CD4-positive, alpha-beta T cell treated with Interferon alpha-2 for 1 hour (primary cell): ENCODE results near the gene TMEM74B.

Experiments
- DNase-seq, 2 donors: peaks; one replicate each; pipeline ENCODE4 v3.0.0-alpha.2; 2020 to 2022

TMEM74B gene

DNA sequence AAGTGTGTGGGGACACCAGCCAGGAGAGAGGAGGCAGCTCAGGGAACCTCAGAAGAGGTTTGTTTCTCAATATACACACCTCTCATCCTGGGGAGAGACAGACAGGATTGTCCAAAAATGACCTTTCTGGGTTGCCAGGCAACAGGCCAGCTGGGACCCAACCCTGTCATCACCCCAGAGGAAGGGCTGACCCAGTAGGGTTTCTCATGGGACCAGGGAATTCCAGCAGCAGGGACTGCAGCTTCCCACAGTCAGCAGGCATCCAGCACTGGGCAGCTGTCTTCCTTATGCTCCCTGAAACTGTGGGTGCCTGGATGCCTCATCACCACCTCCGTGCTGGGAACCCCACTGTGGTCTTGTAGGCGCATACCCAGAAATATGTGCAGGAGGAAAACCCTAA, 19.8 kb upstream of the TMEM74B start:
- DNase-seq, result no peak

DNA sequence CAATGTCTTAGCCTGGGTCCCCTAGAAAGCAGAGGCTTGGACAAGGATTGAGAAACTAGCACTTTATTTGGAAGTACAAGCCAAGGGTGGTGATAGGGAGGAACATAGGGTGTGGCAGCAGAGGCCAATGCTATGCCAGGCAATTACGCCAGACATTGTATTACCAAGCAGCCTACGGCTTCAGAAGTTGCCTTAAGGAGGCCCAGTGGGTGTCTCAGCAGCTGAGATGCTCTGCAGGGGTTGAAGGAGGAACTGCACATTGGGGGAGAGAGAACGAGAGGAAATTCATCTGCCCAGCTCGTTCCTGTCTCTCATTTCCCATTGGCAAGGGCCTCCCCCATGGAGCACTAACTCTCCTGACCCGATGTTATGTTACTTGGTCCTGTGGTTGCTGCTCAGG, 19.3 kb upstream of the TMEM74B start:
- no peak for DNase-seq

DNA sequence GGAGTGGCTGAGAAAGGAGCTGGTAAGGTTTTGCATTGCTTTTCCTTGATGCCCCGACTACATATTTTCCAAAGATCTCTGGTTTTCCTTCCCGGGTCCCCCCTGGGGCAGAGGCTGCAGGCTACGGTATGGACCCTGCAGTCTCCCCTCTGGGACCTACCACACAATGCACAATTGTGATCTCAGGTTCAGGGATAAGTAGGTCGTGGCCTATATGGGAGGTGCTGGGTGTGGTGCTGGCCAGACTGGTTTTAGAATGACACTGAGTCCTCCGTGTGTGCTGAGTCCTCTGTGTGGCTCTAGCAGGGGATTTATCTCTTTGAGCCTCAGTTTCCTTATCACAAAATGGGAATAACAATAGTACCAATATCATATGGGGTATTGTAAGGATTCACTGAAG, 18.8 kb upstream of the TMEM74B start:
- no peak for DNase-seq

DNA sequence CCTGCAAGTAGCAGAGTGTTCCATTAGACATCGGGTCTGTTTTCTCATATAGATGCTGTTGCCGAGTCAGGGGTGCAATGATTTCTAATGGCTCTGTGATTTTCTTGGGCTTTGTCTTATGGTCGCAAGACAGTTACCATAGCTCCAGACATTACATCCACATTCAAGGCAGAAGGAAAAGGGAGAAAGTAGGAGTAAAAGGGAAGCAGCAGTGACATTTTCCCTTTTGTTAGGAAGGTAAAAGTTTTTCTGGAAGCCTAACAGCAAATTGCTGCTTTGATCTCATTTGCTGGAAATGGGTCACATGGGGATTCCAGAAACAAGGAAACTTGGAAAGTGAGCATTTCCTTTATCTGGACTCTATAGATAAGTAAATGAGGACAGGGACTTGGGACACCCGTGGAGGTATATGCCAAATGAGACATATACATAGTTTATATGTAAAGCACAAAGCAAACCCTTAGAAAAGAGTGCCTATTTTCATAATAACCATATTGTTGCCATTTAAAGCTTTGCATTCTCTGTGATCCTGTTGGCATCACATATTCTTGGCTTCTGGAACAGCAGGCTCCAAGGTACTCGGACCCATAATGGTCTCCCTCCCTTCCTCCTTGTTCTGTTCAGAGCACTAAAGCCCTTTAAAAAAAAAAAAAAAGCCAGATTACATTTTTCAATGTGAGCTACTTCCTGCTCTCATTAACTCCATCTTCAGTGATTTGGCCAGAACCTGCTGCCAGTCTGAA, 18.2 kb upstream of the TMEM74B start, which contains the start of gene C20orf202:
Gene C20orf202 (plus strand): TSS at position 693 of the 743 bp plus-strand sequence. CDS start 132 bp downstream, outside the sequence.
- no peak for DNase-seq

DNA sequence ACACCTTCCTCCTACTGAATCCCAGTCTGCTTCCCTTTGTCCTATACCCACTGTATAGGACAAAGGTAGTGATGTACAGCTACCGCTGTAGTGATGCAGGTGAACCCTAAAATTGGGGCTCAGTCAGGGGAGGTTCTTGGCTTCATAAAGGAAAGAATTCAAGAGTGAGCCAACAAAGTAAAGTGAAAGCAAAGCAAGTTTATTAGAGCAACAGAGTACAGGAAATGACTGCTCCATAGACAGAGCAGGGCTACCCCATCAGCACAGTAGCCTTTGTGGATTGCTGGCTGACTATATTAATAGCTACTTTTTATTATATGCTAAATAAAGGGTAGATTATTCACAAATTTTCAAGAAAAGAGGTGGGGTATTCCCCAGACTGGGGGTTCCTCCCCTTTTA, 15.2 kb upstream of the TMEM74B start:
- no peak for DNase-seq

DNA sequence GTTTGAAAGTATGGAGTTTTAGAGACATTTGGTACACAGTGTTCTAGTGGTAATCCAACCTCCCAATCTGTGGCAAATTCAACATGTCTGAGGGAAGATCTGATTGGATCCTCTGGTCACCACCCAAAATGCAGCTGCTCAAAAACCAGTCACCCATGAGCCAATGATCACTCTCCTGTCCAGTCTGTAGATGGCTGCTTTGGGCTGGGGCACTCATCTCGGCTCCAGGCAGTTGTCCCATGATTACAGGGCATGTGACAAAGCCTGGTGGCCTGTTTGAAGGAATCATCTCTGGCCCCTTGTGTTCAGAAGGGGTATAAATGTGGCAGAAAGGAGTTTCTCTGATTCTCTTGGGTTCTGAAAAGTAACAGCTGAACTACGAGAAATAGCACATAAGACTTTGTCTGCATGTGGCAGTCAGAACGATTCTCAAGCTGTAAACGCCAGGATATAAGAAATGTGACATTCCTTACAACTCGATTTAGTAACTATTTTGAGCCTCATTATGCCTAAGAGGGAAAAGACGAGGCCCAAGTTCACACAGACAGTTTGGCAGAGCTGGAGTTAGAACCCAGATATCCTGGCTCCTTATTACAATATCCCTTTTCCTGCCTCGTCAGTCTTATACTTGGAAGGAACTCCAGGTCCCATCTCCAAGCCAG, 14.6 kb upstream of the TMEM74B start:
- DNase-seq, result no peak

DNA sequence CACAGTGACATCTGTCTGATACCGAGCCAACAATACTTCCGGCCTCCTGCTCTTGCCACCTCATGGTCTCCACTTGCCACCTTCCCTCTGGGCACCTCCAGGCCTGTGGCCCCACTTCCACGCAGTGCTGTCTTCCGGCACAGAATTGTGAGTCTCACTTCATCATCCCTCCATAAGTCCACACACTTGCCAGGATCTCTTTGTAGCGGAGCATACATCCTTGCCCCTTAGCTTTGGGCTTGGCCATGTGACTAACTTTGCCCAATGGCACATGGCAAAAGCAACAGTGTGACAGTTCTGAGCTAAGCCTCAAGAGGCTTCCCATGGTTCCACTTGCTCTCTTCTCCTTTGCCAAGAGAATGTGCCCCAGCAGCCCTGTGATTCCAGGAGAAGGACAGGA, 14.0 kb upstream of the TMEM74B start:
- no peak for DNase-seq

DNA sequence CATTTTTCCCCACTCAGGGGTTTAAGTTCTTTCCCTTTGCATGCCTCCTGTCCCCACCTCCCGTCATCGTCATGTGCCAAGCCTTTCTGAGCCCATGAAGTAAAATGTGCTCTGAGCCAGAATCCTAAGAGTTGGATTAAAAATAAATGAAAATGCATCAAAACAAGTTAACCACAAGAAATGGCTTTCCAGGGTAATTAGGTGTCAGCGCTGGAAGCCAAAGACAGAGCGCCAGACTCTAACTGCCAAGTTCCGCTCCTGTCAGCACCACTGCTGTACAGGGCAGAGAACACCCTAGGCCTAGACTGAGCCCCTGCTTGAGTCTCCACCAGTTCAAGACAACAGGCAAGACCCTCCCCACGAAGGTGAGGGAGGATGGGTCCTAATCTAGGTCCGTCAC, 13.0 kb upstream of the TMEM74B start:
- no peak for DNase-seq

DNA sequence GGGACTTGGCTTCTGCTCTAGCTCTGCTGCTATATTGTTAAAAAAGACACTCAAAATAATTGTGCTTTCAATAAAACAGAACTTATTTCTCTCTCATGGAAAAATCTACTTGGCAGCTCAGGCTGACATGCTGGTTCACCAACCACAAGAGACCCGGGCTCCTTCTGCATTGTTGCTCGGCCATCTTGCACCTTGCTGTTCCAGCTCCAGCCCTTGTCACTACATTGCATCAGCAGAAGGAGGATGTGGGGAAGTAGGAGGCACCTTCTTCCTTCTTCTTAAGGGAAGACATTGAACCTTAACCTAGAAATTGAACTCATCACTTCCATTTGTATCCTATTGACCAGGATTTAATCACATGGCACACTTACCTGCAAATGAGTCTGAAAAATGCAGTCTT, 11.9 kb upstream of the TMEM74B start:
- no peak for DNase-seq

DNA sequence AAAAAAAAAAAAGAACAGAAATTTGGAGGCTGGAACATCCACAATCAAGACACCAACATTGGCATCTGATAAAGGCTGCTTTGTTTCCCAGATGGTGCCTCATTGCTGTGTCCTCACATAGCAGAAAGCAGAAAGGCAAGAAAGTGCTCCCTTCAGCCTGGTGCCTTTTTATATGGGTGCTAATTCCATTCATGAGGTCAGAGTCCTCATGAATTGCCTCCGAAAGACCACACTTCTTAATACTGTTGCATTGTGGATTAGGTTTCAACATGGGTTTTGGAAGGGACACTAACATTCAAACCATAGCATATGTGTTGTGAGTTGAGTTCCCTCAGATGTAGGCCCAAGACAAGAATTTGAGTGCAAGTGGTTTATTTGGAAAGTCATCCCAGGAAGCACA, 10.4 kb upstream of the TMEM74B start:
- no peak for DNase-seq

DNA sequence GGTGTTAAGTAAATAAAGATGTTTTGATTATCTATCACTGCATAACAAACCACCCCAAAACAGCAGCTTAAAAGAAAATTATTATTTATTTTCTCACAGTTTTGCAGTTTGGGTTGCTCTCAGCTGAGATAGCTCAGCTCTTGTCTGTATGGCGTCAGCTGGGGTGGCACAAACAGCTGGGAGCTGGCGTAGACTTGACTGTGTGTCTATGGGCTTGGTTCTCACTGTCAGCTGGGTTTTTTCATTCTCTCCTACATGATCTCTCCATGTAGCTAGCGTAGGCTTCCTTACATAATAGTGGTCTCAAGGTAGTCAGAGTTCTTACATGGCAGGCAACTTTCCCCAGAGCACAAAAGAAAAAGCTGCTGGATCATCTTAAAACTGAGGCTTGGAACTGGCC, 6.5 kb upstream of the TMEM74B start:
- no peak for DNase-seq

DNA sequence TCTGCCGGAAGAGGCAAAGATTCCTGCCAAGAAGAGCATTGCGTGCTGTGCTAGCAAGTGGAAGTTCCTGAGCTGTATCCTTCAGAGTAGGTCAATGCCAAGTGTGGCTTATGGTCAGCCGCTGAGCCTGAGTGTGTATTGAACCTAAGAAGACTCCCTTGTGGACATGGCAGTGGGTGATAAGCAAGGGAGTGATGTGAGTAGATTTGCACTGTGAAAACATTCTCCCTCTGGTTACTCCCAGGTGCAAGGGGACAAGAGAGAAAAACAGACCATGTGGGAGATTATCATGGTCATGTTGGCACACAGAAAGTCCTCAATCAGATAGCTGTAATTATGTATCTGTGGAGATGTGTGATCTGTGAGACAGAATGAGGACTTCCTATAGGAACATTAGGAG, 6.1 kb upstream of the TMEM74B start:
- DNase-seq, result no peak

DNA sequence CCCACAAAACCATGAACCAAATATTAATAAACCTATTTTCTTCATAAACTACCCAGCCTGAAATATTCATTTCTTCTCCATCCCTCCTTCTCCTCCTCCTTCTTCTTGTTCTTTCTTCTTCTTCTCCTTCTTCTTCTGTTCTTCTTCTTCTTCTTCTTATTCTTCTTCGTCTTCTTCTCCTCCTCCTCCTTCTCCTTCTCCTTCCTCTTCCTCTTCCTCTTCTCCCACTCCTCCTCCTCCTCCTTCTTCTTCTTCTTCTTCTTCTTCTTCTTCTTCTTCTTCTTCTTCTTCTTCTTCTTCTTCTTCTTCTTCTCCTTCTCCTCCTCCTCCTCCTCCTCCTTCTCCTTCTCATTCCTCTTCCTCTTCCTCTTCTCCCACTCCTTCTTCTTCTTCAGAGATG, 5.0 kb upstream of the TMEM74B start:
- DNase-seq, result no peak

DNA sequence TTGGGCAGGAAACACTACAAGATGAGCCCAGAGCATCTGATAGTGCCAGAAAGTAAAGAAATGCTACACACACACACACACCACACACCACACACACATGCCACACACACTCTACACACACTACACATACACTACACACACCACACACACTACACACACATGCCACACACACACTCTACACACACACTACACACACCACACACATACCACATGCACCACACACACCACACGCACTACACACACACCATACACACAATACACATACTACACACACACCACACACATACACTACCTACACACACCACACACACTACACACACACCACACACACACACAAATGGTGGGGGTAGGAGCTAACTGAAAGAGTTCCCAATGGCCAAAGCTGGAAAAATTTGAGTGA, 3.6 kb upstream of the TMEM74B start:
- DNase-seq, result no peak

DNA sequence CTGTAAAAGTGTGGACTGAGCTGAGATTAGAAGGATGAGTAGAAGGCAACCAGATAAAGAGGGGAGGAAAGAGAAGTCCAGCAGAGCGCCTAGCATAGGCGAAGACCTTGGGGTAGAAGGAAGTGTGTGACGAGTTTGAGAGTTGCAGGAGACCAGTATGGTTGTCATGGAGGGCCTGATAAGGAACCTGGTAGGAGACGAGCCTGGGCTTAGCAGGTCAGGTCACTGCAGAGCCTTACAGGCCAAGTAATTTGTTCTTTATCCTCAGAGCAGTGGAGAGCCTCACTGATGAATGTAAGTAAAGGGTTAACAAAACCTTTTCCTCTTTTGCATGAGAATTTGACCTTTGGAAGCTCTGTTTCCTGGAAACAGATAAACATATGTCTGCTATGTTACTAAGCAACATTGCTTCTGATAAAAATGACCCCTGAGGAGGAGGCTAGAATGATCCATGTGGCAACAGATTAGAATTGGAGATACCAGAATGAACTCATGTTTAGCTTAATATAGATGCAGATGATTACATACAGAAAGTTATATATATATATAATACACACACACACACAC, 2.9 kb upstream of the TMEM74B start:
- no peak for DNase-seq

DNA sequence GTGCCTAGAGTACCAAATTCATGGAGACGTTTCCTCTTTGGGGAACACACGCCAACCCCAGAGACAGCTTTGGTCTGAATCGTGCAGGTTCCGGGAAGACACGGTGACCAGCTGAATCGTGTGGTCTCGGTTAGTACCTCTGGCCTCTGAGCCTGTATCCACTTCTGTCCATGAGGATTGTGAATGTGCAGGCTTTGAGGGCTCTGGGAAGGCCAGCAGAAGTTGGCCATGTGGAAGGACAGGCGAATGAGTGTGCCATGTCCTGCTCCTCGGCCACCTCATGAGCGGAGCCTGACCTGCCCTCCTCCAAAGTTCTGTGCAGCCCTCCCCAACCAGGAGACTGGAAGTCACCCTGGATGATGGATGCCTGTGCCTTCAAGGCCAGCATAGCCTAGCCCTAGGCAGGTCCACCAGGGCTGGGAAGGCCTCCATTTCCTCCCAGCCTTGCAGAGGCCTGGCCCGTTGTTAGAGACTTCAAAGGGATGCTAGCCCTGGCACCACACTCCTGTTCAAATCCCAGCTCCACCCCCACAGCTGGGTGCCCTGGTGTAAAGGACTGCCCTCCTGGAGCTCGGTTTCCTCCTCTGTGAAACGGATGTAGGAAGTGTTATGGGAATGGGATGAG, 1.7 kb upstream of the TMEM74B start:
- no peak for DNase-seq

DNA sequence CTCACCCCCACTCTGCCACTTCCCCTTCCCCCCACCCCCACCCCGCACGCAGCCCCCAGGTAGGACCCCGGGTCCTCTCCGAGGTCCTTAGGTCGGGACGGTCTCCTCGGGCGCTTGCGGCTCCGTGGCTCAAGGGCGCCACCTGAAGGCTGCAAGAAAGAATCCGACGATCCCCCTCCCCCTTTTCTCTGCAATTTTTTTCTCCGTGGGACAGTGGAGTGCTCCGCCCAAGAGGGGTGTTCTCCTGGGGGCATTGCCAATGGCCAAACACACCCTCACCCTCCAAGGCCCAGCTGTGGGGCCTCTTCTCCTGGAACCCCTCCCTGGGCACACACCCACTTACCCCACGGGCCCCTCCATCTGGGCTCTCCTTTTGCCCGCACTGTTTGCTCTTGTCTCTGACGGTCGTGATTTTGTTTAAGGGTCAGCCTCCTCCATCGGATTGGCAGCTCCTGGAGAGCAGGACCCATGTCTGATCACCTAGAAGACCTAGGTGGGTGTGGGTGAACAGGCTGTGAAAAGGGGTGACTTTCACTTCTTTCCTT, 1.1 kb upstream of the TMEM74B start:
- peak; percentile 24 to 43 for DNase-seq

DNA sequence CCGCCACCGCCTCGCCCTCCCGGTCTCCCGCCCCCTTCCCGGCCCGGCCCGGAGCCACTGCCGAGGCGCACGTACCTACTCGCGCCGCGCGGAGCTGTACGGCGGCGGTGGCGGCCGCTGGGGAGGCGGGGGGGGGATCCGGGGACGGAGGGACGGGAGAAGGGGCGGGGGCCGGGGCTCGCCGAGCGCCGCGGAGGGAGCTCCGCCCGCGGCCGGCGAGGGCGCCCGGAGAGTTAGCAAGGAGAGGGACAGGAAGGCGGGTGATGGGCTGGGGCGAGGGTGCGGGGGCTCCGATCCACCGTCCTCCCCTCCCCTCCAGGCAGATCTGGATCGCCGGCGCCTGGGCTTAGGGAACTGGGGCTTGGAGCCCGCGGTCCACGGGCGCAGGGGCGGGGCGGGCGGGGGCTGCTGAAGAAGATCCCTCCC, 548 bp upstream of the TMEM74B start:
- no peak for DNase-seq

DNA sequence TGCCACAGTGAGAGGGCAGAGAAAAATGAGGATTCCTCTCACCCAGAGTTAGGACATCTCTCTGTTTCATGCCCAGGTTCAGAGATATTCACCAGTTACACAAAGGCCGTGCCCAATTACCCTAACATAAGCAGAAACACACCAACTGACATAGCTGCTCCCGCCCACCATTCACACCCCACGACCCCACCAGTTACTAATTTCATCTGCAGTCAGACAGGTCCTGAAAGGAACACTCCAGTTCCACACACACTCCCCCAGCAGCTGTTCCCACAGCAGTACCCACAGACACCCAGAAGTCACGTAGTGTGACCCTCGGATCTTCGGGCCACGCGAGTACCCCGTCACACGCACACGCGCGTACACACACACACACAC, 532 bp downstream of the TMEM74B start:
- no peak for DNase-seq

DNA sequence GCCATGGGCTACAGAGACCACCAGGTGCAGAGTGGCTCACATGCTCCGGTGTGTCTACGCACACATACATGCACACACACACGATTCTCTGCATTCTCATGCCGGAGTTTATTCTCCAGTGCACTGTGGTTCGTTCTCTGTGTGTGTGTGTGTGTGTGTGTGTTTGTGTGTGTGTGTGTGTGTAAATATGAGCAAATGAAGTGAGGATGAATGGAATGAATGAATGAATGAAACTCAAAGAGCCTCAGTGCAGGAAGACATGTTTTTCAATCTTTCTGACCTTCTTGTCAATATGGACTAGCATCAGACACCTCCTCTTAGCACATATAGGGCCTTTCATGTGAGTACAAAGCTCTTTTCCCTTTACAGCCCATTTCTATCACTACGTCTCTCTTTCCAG, 1.6 kb downstream of the TMEM74B start:
- DNase-seq, result no peak

DNA sequence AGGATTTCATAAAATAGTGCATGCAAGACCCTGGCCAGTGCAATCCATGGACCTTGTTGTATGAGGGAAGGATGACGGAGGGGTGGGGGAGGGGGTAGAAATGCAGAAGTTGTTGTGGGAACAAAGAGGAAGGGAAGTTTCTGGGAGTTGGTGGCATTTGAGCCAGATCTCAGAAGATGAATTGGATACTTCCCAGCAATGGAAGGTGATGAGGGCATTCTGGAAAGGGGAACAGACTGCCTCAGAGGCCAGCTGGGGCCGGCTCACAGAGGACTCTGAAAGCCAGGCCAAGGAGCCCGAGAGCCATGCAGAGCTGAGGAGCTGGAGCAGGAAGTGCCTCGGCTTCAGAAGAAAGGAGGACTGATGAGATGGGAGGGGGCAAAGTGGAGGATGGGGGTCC, 2.7 kb downstream of the TMEM74B start:
- no peak for DNase-seq

DNA sequence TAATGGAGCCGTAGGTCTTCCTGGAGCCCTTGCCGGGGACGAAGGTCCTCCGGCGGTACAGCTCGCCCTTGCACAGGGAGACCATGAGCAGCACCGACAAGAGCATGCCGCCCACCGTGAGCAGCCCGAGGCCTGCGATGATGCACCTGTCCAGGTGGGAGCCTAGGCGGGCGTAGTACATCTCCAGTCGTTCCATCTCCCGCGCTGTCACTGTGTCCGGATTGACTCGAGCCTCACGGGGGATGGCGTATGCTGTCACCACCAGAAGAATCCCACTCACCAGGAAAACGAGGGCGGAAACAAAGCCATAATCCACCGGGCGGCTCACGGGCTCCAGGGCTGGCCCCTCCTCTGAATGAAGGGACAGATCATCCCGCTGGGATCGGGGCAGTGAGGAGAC, 3.8 kb downstream of the TMEM74B start:
- DNase-seq, result no peak

DNA sequence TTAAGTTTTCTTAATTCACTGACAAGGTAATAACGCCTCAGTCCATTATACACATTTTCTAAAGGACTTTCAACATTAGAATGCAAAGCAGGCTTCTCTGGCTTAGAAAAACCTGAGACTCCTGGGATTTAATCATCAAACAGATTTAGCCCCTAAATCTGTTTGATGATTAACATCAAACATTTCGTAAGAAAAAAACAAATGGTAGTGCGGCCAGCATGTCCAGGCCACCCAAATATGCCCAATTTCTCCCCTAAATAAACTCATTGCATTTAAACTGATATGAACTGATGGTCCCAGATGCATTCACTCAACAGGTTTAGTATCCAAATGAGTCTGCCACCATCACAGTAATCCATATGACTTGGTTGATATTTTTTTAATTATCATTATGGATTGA, 6.2 kb downstream of the TMEM74B start:
- DNase-seq, result no peak

DNA sequence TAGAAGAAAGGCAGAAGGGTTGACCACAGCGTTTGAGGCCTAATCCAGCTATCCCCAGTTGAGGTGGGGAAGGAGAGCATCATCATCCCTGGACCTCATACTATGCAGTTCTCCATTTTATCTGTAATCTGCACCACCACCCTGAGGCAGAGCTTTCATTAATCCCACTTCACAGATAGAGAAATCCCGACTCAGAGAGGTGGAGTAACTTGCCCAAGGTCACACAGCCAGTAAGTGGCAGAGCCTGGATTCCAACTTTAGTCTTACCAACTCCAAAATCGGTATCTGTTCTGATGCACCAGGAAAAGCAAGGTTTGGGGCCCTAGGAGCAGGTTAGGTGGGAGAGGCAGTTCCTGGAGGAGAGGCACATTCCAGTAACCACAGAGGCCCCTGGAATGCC, 6.7 kb downstream of the TMEM74B start:
- no peak for DNase-seq
